ENCODE results near the gene ANKS1B.

Gene ANKS1B

DNA sequence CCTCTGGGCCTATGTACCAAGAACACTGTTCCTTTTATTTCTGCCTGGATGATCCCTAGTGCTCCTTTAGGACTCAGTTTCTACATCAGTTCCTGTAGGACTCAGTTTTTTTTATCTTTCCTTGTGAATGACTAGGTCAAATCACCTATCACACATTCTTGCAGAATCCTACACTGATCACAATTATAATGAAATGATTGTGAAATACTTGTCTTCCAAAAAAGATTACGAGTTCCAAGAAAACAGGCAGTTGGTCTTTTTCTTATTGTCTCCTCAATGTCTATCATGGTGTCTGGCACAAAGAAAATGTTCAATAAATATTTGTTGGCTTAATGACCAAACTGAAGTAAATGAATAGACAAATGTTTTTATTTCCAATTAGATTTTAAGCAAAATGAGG is 432.7 kb downstream of the ANKS1B start:
- DNase-seq, result no peak

GRCh38 chr12:99549651-99550050 is 435.1 kb downstream of the ANKS1B start:
- no peak for DNase-seq

DNA sequence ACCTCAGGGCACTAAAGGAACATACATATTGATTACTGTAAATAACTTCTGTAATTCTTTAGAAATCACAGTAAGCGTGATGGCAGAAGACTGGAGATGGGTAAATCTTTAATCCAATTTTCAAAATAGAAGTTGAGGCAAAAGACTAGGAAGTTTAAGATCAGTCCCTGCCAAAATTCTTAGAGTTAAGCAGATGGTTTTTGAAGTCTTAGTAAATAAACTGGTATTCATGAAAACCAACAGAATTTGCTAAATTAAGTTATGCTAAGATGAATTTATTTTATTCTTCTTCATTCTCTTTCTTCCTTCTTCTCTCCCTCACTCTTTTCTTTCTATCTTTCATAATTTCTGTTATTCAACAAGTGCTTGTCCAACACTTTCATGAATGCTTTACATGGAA is 435.5 kb downstream of the ANKS1B start:
- no peak for DNase-seq

DNA sequence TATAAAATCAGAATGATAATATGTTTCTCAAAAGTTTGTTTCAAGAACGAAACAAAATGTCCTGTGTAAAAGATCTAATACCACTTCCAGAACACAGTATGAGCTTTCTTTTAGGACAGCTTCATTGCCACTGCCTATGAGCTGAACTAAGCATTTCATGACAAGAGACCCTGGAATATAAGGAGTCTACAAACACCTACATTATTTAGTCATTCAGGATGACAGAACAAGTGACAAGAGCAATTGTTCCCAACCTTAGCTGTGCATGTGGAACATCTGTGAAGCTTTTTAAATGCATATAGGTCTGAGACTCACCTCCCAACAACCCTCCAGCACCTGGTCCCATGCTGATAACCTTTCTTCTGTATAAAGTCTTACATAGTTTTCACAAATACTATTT is 440.3 kb downstream of the ANKS1B start:
- DNase-seq, result no peak

DNA sequence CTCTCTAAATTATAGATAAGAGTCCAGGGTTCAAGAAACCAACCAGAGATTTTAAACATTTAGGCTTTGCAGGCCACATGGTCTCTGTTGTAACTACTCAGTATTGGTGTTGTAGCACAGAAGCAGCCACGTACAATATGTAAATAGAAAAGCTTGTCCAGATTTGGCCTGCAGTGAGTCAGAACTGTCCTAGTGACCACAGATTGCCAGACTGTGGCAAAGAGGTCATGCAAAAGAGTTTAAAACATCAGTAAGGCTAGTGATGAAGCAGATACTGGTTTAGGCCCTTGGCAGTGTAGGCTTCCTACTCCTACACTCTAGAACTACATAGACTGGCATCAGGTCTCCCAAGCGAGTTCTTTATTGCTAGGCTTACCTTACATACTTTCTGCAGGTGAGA is 454.8 kb downstream of the ANKS1B start:
- DNase-seq, result no peak

GRCh38 chr12:99528478-99528877 is 456.3 kb downstream of the ANKS1B start:
- DNase-seq, result no peak

- DNase-seq, result no peak
Observed at GRCh38 chr12:99523853-99524252, 460.9 kb downstream of the ANKS1B start.

DNA sequence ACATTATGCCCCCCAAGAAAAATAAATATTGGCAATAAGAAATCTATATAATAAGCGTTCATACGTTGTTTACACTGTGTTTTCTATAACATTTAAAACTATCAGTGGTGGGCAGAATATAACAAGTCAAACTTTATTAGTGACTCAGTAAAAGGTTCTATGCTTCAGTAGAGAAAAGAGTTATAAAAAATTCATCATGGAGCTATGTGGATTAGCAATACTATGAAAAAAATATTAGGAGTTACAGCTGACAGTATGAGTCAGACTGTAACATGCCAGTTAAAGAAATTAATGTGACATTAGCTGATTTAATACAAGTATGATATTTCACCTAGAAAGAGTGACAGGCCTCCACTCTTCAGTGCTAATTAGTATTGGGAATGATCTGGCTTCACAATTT is 462.3 kb downstream of the ANKS1B start:
- no peak for DNase-seq

DNA sequence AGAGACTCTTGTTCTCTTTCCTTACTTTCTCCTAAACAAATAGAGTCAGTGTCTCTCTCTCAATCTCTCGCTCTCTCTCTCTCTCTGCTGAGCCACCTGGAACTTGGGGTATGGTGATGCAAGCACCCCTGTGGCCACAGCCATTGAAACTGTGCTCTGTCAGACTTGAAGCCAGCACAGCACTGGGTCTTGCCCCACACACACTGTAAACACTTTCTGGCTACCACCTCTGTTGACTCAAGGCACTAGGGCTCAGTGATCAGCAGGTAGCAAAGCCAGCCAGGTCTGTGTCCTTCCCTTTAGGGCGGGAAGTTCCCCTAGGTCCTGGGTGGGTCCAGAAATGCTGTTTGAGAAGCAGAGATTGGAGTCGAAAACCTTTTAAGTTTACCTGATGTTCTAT is 463.1 kb downstream of the ANKS1B start:
- no peak for DNase-seq

DNA sequence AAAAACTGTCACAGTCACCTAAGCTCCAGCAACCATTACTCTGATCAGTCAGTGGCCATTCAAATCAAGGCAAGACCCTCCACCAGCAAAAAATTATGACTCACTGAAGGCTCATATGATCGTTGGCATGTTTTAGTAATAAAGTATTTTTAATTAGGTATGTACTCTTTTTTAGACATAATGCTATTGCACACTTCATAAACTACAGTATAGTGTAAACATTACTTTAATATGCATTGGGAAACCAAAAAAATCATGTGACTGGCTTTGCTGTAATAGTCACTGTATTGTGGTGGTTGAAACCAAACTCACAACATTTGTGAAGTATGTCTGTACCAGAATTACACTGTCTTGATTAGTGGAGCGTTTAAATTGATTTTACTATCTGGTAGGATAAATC is 471.7 kb downstream of the ANKS1B start:
- no peak for DNase-seq

DNA sequence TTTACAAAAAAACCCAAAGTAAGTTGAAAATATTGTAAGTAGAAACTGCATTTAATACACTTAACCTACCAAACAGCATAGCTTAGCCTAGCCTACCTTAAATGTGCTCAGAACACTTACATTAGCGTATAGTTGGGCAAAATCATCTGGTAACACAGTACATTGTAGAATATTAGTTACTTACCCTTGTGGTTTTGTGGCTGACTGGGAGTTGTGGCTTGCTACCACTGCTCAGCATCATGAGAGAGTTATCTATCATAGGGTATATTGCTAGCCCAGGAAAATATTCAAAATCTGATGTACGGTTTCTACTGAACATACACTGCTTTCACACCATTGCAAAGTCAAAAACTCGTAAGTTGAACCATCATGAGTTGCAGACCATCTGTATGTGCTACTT is 478.9 kb downstream of the ANKS1B start:
- no peak for DNase-seq

DNA sequence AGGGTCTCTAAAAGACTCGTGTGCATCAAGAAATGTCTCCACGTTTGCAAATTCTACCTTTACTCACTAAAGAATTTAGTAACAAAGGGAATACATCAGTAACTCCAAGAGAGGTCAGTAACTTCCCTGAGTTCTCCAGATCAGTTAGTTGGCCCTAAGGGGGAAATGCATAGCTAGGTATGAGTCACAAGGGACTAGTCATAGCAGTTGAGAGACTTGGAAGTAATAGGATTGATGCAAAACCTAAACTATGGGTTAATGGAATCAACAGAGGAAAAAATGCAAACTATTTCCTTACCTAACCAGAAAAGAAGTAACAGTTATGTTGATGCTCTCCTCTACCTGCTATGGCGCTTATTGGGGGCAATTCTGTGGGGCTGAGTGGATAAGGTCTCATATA is 486.0 kb downstream of the ANKS1B start:
- DNase-seq, result no peak

DNA sequence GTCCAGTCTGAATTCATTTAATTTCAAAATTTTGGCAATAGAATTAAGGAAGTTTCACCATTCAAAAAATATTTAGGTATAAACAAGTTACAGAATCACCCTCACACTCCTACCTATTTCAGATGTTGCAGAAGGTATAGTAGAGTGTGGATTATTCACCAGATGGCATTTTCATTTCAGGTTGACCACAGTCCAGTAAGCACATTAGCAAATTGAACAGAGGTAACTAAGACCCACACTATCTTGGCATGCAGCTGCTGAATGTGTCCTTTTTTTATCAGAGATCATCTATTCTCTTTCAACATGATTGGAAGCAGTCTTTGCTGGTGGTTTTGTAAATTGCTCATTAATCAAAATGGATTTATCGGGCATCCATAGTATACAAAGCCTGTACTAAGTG is 488.9 kb downstream of the ANKS1B start:
- no peak for DNase-seq

- DNase-seq, result no peak
Observed at GRCh38 chr12:99493197-99493596, 491.5 kb downstream of the ANKS1B start.

GRCh38 chr12:99486277-99486676 is 498.5 kb downstream of the ANKS1B start:
- DNase-seq, result no peak

GRCh38 chr12:99479149-99479548 is 505.6 kb downstream of the ANKS1B start:
- DNase-seq, result no peak

- no peak for DNase-seq
Observed at GRCh38 chr12:99476956-99477355, 507.8 kb downstream of the ANKS1B start.

- no peak for DNase-seq
Observed at GRCh38 chr12:99455350-99456035, 529.2 kb downstream of the ANKS1B start.

GRCh38 chr12:99454539-99455172 is 530.1 kb downstream of the ANKS1B start:
- DNase-seq, result no peak

GRCh38 chr12:99453836-99454538 is 530.7 kb downstream of the ANKS1B start:
- DNase-seq, result no peak

DNA sequence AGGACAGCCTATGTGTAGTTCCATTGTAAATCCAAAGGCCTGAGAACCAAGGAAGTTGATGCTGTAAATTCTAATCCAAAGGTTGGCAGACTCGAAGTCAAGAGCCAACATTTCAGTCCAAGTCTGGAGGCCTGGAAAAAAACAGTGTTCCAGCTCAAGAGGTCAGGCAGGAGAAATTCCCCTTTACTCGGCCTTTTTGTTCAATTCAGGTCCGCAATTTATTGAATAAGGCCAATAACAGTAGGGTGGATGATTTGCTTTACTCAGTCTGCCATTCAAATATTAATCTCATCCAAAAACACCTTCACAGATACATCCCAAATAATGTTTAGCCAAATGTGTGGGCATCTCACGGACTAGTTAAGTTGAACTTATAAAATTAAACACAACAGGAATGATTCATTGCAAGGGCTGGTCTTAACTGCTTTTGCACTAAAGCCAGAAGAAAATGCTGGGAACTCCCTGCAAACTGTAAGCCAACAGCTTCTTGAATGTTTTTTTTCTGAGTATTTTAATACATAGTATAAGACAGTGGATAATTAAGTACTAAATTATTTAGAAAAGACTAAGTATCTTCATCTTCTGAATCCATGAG is 534.6 kb downstream of the ANKS1B start:
- DNase-seq, result no peak

DNA sequence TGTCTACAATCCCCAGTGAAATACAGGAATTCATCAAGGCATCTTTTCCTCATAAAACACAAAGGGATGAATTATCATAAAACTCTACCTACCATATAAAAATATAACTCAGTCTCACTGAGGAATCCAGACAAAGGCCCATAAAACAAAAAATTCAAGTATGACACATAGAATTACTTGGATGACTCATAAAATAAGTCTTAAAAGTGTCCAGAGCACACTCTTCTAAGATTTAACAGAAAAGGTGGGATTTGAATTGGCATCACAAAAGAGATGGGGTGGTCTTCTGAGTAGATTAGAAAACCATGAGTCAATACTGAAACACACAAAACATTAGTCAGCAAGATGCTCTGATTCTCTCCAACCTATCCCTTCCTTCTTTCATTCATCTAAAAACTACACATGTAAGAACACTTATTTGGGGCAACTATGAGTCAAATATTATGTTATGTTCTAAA is 539.8 kb downstream of the ANKS1B start:
- DNase-seq, result no peak

GRCh38 chr12:99442758-99443157 is 542.0 kb downstream of the ANKS1B start:
- no peak for DNase-seq

GRCh38 chr12:99439399-99439798 is 545.3 kb downstream of the ANKS1B start:
- DNase-seq, result no peak
